ENCODE results near the gene MAGI1. TPM values are rescaled to one million over a fixed set of nuclear protein-coding genes. Genes with fewer than 3 reads are reported as not detected.

The MAGI1 gene
- polyA plus RNA-seq, 3 donors = 27.7 to 37.9 (median 33.4) TPM

DNA sequence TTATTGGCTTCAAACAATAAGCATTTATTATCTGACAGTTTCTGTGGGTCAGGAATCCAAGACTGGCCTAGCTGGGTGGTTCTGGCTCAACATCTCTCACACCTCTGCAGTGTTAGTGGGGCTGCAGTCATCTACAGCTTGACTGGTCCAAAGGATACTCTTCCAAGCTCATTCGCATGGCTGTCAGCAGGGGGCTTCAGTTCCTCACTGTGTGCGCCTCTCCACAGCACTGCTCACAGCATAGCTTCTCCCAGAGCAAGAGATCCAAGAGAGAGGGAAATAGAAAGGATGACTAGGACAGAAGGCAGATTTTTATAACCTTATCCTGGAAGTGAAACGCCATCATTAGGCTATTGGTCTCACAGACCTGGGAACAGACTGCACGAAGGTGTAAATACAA, 64.2 kb downstream of the MAGI1 start:
- no peak for DNase-seq

GRCh38 chr3:65972765-65973164, 66.0 kb downstream of the MAGI1 start:
- no peak for DNase-seq

- DNase-seq = no peak
Measured at GRCh38 chr3:65971293-65972252, 67.1 kb downstream of the MAGI1 start.

- DNase-seq = no peak
Measured at GRCh38 chr3:65968996-65969395, 69.7 kb downstream of the MAGI1 start.

GRCh38 chr3:65967451-65967850, 71.3 kb downstream of the MAGI1 start:
- no peak for DNase-seq

GRCh38 chr3:65964838-65965237, 73.9 kb downstream of the MAGI1 start:
- no peak for DNase-seq

DNA sequence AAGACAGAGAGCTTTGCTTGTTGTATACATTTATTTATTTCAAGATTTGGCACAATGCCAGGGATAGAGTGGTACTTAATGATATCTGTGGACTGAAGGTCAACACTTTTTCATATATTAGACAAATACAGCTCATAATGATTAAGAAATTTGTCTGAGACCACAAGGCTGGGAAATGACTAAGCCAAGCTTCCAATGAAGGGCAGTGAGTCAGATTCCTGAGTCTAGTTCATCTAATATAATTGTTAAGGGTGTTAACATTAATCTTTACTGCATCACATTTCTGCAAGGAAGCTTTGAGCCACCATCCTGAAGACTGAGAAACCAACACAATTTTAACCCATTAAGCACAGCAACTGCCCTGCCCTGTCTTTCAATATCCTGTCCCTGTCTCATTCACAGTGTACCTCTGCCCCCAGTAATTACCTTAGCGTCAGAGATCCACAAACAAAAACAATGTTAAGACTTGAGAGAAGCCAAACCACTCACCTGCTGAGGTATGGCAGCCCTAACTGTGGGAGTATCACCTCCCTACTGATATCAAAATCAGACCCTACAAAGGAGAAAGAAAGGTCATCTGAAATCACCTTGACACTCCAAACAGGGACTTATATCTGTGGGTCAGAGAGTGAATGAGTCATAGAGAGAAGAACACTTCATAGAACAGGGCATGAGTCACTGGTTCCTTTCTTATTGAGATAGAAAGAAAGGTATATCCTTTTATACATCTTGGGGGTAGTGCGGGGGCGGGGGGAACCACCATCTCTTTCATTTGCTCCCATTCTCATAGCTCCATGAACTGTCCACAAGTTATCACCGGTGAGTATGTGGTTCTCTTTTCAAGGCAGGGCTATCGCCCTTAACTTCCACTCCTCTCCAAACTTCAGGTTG, 74.7 kb downstream of the MAGI1 start:
- DNase-seq = no peak

- no peak for DNase-seq
Measured at GRCh38 chr3:65961733-65962132, 77.0 kb downstream of the MAGI1 start.

GRCh38 chr3:65961128-65961527, 77.6 kb downstream of the MAGI1 start:
- no peak for DNase-seq

DNA sequence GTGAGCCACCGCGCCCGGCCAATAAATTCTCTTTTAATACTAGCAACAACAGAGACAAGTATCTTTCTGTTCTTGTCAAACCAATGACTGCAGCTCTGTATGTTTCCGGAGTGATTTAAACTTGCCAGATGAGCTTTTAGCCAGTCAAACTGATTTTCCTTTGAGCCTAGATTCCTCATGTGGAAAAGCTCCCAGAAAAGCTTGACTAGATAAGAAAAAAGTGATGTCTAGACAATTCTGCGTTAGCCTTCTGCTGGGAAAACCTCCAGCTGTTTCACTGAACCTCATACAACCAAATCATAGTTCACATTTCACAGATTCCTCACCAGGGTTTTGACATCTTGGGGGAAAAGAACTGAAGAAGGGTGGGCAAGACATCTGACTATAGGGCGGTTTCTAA, 78.6 kb downstream of the MAGI1 start:
- no peak for DNase-seq

DNA sequence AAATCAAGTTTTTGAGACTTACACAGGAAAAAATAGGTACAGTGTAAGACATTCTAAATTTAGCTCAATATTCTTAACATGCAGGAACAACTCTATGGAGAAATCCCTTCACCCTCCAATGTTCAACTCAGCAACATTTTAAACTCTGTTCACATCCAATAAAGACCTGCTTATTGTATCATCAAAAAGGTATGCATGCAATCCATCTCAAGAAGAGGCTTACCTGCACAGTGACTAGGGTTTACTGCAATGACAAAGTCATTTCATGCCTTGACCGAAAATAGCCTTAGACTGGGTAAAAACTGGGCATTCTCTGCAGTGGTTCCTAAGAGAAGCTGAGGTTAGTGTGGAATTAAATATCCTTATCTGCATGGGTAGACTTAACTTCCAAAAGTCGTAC, 80.5 kb downstream of the MAGI1 start:
- DNase-seq = no peak

- no peak for DNase-seq
Measured at GRCh38 chr3:65955792-65956477, 82.8 kb downstream of the MAGI1 start.

DNA sequence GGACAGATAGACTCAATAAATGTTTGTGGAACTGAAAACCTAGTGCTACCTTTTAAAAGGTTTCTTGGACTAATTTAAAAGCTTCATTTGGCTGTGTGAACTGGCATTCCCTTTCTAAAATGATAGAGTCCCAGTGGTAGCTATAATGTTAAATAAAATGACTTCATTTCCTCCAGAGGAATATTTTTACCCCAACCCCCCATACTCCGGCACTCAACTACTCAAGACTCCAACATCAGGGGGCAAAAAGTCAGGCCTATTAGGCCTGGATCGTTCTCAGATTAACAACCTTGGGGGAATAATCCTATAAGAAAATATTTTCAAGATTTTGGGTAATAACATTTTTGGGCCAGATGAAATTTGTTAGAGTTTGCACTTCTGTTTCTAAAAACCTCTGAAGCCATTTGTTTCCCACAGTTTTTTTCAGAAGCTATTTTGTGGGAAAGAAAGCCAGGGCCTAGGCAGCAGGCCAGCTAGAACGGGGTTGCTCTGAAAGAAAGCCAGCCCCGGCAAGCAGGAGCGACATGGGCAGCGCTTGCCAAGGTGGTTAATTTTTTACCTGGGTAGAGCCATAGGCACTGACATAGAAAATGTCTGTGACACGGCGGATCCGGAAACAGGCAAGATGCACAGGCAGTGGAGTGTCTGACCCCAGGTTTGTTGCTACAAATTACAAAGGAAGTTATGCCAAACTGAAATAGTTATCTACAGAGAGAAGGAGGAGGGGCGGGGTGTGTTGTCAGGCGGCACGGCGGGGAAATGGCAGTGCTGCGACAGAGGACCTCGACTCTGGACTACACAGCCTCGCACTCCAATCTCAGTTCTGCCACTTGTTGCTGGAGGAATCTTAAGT, 84.6 kb downstream of the MAGI1 start:
- DNase-seq = peak; percentile 64

- DNase-seq = peak; percentile 71
Measured at GRCh38 chr3:65953301-65953812, 85.4 kb downstream of the MAGI1 start.

DNA sequence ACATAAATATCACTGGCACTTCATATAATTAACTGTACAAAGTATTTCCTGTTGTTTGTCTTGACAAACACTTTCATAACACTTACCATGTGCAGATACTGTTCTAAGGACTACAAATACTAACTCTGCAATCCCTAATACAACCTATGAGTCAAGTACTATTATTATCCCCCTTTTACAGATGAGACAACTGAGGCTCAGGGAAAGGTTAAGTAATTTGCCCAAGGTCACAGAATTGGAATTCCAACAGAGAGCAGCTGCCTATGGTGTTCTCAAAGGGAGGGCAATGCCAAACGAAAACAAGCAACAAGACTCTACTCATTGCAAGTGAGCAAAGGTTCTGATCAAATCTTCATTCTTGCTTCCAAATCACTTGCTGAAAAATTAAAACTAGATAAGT, 85.9 kb downstream of the MAGI1 start:
- DNase-seq = no peak

DNA sequence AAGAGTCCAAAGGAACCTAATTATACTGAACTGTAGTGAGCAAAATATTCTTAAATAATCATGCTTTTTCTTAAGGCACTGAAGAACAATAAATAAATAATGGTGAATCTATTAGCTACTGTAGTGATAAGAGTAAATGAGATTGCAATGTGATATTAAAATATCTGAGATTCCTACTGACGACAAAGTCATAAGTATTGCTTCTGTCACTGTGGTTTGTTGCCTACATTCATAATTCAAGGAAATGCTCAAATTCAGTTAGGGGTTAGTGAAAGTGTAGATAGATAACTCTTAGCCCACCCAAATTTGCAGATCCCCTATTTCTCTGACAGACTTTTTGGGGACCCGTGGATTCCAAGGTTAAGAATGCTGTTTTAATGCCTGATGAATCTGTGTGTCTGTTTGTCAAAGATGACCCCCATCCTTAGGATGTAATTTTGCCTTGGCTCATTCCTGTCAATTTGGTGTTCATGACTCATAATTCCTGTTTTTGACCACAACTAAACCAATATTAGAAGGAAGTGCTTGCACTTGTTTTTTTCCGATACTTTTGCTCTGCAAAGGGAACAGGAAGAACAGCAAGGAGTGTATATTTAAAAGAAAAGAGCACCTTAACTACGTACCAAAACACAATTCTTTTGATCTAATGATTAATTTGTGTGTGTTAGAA, 86.7 kb downstream of the MAGI1 start:
- DNase-seq = no peak

DNA sequence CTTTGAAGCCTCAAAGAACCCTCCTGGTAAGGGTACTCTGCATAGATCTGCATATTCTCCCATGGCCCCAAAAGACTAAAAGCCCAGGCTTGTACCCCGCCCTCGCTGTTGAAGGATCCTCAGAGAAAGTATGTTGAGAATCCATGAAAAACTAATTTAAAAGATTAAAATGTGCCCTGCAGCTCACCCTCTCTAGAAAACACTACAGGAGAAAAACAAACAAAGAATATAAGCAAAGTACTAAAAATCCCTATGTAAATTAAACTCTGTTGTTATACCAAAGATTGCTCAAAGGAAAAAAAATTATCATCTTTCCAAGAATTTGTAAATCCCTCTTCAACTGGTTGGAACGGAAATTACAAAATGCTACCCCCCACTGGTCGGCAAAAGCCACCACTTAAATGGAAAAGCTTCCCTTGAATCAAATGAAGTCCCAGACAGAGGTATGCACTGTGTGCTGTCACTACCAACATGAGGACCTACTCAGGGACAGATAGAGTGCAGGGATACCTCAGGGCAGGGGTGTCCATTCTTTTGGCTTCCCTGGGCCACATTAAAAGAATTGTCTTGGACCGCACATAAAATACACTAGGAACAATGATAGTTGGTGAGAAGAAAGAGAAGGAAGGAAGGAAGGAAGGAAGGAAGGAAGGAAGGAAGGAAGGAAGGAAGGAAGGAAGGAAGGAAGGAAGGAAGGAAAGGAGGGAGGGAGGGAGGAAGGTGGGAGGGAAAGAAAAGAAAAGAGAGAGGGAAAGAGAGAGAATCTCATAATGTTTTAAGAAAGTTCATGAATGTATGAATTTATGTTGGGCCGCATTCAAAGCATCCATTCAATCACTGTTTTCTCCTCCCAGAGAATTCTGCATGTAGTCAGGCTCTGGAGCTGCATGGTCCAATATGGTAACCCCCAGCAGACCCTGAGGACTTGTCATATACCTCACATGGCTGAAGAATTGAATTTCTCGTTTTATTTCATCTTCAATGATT, 88.1 kb downstream of the MAGI1 start:
- no peak for DNase-seq

DNA sequence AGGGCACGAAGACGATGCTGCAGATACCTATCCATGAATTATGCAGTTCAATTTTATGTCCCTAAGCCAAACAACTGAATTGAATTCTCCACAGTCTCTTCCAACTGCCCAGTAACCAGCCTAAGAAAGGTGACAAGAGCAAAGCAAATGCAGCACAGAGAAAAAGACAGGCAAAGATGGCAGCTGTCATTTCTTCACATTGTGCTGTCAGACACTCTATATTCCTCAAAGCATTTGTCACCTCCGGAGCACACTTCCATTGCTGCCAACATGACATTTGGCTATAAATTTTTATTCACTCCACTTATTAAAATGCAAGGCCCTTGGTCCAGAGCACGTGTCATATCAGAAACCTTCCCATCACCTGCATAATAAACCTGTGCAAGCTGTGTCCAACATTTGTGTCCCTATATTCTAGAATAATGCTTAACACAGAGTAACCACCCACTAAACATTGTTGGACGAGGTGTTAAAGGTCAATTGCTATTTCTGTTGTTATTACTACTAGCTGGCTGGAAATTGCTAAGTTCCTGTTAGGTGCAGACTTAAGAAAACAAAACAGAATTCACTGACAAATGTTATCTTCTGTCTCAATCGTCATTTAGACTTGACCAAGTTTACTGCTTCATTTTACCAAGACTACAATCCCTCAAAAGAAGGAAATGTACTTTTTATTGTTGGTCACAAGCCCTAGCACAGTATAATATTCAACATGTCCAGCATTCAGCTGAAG, 89.7 kb downstream of the MAGI1 start:
- no peak for DNase-seq

Measured in renal pelvis (tissue), 4 donors.